HG03175 (cell line): ENCODE data around the gene UBXN6.

Source experiments
- ATAC-seq: cut with Tn5 transposase; IDR thresholded peaks from one replicate; pipeline ENCODE4 v1.9.1; 2021; ENCODE audit warnings: mild to moderate bottlenecking, moderate library complexity; ENCODE audit not compliant: unreplicated experiment

Gene UBXN6

DNA sequence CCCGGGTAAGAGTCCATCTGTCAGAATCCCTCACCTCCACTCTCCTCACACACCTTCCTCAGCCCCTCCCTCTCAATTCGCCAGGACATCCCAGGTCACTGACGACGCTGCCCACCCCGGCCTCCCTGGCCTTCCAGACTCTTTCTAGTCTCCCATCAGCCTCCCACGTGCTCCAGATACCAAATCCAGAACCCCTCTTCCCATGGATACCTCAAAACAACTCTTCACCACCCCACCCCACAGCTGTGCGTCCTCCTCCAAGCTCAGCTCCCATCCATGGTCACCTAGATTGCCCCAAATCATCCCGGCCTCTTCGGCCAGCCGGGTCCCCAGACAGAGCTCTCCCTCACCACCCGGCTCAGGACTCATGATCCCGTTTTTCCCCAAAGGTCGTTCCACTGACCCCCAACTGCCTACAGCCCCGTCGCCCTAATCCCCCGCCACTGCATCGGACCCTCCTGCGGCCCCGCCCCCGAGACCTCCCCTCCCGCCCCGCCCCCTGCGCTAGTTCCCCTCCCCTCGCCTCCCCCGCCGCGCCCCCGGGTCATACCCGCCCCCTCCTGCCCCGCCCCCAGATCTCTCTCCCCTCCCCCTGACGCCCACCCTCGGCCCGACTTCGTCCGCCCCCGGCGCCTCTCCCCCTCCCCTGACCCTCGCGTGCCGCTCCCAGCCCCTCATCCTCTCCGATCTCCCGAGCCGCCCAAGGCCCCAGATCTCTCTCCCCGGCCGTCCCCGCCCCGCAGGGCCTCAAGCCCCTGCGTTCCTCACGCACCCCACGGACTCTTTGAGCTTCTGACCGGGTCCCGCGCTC is 546 bp downstream of the UBXN6 start:
- ATAC-seq = peak; percentile 6

DNA sequence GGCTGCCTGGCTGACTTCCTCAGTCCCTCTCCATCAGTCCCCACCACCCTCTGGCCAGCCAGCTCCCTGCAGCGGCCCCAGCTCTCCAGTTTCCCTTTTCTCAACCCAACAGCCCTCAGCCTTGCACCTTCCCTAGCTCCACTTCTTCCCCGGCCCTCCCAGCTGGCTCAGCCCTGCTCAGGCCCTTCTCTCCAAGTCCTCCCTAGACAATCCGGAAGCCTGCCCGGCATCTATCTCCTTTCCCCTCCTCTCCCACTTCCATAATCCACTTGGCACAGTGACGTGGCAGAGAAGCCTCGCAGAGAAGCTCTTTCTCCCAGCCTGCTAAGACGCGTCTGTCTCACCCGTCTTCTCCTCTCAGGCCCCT is 1.1 kb downstream of the UBXN6 start:
- no peak for ATAC-seq

DNA sequence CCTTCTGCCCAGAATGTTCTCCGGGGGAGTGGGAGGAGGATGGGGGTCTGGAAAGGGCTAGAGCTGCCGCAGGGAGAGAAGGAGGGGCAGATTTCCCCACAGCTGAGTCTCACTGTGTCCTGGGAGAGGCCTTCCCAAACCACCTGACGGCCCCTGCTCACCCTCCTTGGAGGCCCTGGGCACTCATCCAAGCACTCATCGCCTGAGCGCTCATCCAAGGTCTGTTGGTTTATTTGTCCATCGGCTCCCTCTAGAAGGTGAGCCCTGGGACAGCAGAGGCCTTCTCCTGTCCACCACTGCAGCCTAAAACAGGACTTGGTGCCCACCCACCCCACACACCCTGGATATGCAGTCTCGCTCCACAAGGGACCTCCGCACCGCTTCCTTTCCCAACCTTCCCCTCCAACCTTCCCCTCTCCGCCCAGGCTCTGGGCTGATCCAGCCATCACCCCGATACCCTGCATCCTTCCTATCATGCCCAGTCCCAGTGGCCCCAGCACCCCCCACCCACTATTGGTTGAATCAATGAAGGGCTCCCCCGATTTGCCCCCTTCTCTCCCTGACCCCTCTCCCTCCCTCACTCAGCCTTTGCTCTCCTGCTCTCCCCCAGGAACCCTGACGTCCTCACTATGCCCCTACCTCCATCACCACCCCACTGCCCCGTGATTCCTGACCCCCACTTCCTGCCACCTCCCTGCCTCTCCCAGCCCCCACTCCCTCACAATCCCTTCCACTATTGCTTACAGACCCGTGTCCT is 1.7 kb downstream of the UBXN6 start:
- no peak for ATAC-seq

DNA sequence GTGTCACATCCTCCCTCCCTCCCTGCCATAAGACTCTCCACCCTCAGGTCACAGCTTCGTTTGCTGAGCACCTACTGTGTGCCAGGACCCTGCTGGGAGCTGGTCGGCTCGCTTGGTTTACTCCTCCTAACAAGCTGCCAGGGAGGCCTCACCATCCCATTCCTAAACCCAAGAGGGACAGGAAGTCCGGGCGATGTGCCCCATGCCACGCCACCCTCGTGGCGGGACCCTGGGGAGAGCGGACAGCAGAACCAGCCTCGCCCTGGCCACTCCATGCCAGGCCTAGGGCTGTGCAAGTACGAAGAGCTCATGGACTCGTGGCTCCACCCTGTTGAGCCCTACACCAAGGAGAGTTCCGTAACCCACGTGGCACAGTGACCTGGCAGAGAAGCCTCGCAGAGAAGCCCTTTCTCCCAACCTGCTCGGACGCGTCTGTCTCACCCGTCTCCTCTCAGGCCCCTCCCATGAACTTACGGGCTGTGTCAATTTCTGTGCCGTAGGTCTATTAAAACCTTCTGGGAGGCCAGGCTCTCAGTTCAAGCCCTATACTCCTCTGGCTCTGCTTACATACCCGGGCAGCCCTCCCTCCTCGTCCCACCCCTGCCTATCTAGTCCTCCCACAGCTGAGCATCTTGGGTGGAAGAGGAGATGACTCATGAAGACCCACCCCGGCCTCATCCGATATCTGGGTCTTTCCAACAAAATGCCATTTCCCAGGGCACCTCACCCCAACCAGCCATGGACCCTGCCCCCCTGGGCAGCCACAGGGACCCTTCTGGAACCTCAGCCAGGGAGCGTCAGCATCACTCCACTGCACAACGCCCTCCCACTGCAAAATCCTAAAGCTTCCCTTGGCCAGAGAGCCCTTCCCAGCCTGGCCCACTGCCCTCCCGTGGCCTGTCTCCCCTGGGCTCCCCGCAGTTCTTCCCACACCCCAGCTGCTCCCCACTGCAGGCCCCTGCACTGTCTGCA is 2.6 kb downstream of the UBXN6 start:
- no peak for ATAC-seq

DNA sequence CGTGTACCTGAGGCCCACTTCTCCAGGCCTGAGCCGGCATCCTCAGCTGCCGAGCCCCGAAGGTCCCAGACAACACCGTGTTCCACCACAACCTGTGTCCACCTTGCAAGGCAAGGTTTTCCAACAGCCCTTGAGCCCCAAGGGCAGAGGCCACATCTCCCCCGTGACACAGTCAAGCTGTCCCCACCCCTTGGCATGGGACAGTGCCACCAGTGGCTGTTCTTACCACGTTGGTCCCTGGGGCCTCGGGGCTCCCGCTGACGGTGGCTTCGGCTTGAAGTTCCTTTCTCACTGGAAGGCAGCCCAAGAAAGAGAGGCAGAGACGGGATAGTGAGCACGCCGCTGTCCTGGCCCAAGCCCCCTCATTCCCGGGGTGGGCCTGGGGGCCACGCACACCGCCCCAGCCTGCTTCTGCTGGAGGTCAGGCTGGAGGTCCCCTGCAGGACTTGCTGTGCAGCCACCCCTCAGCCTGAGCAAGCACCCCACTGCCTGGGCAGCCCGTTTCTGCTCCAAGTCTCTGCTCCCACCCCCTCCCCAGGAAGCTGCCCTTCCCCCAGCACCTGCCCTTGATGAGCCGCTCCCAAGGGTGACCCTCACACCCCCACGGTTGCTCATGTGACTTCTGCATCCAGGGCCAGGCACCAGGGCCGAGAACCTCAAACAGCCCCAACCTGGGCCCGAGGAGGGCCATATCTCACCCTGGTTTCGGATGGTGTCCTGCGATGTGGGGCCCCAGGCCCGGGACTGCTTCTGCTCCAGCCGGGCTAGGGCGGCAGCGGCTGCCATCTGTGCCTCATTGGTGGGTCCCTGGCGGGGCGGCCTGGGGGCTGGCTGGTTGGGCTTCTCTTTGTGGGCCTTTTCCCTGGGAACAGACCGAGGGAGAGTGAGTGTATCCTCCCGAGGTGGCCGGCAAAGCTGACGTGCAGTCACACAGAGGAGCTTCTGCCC is 4.1 kb downstream of the UBXN6 start:
- ATAC-seq = no peak

DNA sequence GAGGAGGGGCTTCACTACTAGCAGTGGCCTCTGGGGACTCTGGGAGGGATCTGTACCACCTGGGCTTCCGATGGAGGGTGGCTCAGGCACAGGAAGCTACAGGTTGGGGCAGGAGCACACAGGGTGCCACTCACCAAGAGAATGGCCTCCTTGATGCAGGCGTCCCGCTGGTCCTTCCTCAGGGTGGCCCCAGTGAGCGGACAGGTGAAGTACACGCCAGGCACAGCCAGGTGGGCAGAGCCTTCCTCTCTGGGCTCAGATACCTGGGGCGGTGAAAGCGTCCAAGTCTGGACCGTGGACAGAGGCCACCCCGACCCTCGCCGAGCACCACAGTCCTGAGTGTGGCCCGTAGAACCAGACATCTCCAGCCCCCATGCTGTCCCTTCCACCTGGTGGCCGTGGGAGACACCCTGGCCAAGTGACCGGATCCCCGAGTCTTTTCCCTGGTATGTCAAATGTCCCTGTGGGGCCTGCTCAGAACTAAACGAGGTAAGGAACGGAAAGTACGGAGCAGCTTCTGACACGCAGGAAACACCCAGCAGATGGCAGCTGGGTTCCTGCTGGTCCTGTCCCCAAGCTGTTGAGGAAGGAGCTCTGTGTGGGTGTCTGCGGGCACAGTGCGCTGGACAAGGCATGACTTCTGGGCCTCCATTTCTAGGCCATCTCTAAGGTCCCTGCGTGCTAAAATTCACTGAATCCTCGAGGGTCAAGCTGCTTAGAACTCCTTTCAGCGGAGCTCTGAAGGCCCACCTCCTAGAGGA is 5.2 kb downstream of the UBXN6 start:
- no peak for ATAC-seq

DNA sequence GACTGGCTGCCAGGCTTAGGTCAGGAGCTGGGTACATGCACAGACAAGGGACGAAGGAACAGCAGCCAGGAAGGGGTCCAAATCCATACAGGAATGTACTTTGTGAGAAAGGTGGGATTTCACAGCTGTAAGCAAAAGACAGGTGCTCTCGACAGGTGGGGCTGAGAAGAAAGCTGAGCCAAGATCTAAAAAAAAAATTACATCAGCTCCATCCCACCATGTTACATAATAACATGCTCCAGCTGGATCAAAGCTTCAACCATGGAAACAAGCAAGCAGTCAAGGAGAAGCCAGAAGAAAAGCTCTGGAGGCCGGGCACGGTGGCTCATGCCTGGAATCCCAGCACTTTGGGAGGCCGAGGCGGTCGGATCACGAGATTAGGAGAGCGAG is 8.0 kb downstream of the UBXN6 start:
- no peak for ATAC-seq

DNA sequence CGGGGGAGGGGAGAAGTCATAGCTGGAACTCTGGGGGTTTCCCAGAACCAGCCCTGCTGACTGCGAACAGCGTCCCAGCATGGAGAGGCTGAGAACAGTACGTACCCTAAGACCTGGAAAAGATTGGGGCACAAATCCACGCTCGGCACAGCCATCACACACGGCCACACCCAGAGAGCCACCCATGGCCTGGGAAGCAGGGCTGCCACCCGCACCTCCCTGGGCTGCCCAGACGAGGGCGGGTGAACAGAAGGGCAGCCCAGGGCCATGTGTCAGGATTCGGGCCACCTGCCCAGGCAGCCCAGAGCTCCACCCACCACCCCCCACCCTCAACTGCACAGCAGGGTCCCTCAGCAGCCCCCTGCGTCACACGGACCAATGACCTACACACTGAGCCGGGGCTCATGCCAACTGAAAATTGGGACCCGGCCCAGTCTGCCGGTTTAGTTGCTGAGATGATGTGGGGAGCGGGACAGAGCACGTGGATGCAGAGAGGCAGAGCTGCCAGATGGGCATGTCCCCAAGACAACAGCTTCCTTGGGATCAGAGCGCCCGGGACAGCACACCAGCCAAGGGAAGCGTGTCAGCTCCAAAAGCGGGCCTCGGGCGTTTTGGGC is 8.5 kb downstream of the UBXN6 start:
- no peak for ATAC-seq

DNA sequence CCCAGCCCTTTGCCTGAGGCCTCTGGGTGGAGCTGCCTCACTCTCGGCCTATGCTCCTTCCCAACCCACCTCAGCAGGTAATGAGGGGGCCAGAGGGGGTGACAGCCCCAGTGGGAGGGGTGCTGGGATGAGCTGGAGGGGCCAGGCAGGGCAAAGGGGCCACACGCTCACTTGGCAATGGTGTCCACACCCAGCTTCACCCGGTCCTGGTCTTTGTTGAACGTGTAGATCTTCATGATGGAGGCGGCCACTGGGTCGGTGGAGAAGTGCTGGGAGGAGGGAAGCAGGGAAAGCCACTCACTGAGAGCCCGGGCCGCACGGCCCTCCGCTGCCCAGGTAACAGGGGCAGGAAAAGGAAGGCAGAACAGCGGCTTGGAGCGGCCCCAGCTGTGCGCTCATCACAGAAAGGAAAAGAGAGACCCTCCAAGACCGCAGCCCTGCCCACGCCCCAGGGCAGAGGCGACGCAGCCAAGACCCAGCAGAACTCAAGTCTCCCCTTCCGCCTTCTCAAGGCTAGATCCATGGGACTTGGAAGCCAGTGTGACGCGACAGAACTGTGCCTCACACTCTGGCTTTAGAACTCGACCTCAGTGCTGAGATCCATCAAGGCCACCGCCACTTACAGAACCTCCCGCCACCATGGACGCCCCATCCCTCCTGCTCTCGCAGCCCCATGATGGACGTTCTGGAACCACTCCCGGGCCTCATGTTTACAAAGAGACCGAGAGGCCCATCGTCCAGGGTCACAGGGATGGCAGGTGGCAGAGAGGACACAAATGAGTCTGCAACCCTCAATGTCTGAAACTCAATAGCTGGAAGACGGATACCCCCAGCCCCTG is 9.2 kb downstream of the UBXN6 start:
- ATAC-seq = no peak

DNA sequence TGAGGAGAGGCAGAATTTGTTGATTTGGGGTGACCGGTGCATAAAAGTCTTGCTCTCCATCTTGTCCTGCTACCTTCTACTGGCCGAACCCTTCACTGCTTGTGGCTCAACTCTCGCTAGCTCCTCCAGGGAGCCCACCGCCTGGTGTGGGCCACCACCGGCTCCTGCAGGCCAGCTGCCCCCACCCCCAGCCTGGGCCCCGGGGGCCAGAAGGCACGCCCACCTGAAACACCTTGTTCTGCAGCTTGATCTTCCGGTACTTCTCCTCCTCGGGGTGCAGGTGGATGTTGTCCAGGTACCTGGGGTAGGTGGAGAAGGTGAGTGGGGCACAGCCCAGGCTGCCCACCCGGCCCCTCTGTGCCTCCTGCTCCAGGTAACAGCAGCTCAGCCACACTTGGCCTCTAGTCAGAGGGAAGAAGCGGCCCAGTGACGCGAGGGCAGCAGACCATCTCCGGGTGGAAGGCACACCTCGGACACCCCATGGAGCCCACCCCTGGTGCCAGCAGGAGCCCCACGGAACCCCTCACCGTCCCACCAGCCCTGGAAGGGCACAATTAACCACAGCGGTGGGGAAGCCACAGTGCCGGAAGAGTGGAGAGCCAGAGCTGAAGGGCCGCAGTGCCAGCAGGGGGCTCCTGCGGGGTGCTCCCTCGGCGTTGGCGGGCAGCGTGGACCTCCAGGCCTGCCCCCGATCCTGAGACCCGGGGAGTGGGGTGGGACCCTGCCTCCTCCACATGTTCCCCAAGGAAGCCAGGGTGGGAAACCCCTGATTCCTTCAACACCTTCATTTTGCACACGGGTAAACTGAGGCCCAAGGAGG is 10.1 kb downstream of the UBXN6 start:
- no peak for ATAC-seq

DNA sequence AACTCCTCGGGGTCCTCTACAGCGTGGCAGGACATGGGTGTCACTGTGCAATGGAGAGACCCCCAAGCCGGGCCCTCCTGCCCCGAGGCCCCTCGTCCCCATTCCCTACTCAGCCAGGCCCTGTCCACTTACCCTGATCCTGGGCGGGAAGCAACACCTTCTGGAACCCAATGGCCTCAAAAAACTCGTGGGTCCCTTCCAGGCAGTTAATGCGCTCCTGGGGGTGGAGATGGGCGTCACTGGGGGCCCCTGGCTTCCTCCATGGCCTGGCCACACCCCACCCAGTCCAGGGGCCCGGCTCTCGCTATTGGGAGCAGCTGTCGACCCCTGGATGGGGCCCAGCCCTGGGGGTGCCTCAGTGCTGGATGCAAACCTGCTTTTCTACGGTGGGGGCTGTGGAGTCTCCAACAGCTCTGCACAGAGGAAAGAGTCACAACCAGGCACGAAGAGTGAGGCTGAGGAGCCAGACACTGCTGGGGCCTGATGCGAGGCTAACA is 10.8 kb downstream of the UBXN6 start:
- ATAC-seq = no peak

DNA sequence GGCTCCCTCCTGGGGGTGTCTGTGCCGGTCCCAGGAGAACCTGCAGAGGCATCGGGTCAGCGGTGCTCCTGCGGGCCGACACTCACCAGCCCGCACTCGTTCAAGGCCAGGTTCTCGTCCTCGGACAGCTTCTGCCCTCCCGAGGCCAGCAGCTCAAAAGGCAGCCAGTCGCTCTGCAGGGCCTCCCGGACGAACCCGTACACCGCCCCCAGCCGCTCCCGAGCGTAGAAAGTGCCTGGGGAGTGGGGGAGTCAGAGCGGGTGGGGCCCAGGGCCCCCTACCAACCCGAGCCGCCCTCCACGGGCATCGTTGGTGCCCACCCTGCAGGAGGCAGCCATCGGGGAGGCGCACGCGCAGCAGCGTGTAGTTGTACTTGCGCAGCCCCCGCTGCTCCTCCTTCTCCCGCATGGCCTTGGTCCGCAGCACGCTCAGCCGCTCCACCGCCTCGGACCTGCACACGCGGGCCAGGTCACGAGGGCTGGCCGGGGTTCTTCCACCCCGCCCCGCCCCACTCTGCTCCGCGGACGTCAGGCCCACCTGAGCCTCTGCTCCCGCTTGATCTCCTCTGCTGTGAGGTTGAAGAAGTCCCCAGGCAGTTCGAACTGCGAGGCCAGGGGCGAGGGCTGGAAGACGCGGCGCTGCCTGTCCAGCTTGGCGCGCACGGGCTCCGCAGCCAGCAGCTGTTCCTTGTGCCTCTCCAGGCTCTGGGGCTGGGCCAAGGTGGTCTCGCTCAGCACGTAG is 11.5 kb downstream of the UBXN6 start:
- no peak for ATAC-seq

DNA sequence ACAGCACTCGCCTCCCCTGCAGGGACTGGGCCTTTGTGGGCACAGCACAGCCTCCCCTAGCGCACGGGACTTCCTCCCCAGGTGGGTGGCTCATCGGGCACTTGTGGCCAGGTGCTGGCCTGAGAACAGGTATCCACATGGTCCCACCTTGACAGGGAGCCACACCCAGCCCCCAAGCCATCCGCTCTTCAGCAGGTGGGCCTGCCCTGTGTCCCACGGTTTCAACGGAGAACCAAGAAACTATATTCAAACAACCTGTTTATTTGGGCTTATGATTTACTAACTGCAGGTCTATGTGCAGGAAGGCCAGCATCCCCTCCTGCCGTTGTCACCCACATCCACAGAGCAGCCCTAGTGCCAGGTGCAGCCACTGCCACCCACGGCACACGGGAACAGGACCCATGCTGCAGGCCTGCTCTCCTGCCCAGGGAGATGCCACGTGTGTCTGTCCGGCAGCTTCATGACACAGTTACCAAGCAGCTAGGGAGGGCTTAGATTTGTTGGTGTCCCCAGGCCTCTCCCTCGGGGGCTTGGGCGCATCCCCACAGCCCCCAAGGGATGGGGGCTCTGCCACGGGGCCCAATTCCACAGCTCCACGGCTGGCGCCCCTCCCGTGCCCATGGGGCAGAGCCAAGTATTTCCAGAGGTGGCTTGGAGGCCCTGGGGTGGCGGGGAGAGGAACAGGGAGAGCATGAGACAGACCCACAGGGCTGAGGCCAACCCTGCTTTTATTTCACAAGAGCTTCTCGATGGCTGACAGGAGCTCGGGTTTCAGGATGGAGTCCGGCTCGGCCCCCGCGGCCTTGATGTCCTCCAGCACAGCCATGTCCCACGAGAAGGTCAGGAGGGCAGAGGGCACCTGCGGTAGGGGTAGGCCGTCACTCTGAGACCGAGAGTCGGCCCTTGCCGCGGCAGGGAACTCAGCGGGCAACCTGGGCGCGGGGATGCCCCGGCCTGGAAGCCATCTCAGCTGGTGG is 12.5 kb downstream of the UBXN6 start:
- no peak for ATAC-seq

DNA sequence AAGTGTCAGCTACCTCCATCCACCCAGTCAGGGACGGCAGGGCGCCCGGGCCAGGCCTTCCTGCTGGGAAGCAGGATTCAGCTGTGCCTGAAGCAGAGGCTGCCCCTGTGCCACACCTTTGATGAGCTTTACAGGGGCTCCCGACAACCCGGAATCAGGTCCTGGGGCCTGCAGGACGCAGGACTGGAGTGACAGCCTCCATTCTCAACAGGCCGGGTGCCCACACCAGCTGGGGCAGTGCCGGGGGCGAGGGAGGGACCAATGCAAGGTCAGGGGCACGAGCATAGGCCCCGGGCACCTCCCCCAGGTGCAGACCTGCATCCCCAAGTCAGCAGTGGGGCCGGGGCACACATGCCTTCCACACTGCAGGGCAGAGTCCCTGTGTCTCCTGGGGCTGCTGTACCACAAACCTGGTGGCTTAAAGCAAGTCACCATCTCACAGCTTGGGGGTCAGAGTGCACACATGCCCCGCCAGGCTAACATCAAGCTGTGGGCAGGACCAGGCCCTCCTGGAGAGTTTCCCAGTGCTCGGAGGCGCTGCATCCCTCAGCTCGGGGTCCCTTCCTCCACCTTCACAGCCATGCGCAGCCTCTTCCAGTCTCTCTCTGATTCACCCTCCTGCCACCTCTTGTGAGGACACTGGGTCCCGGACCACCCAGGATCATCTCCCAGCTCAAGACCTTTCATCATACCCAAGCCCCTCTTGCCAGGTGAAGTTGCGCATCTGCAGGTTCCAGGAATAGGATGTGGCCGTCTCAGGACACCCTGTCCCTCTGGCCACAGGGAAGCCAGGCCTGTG is 13.4 kb downstream of the UBXN6 start:
- no peak for ATAC-seq
